Measurements from ENCODE around the gene SPRR2B. TPM values are rescaled to one million over a fixed set of nuclear protein-coding genes. Genes with fewer than 3 reads are reported as not detected.

SPRR2B gene
- total and polyA plus RNA-seq, 10 of the 15 experiments (the other 5 are each of a cell fraction or from before 2014, with no cell fraction given) = not detected

- H4K20me1 ChIP-seq (ENCODE audit: control insufficient read depth, insufficient read depth) = no peaks in the 10 kb centered on the region
- H3K79me2 ChIP-seq (ENCODE audit: control insufficient read depth, insufficient read depth, low read length) = no peaks in the 10 kb centered on the region
- POLR2A ChIA-PET = no interaction called here
- SMC1A ChIA-PET (ENCODE audit: uncharacterized antibody, unreplicated experiment) = no interaction called here
- no peak overlapping the region for H3K27ac ChIP-seq (ENCODE audit: control insufficient read depth, insufficient read depth)
- in situ Hi-C loops (cut with MboI) = no loop called here
- H3K4me3 ChIP-seq = no peak overlapping the region
- H3K9ac ChIP-seq (ENCODE audit: control insufficient read depth, insufficient read depth, low read length) = no peak overlapping the region
- RAD21 ChIA-PET (ENCODE audit: unreplicated experiment) = no interaction called here
- DNase-seq (ENCODE audit: low read depth, low spot score) (no peak), ATAC-seq (no peak), FAIRE-seq (no peak)
- H3K27me3 ChIP-seq (replicated peaks in 1 of 2; ENCODE audit: control insufficient read depth in 2 of 2, insufficient read depth in 2 of 2, low read length in 1 of 2) = no peaks in the 10 kb centered on the region
- no TSS peak for BruUV-seq (replicated peaks)
- H3K36me3 ChIP-seq (ENCODE audit: control insufficient read depth in 2 of 2, insufficient read depth in 2 of 2, low read length in 1 of 2) = no peaks in the 10 kb centered on the region
- CTCF ChIA-PET = no interaction called here
- H2AFZ ChIP-seq (ENCODE audit: control insufficient read depth, low read depth, low read length) = no peak overlapping the region
- TF ChIP-seq, protein P1, sequence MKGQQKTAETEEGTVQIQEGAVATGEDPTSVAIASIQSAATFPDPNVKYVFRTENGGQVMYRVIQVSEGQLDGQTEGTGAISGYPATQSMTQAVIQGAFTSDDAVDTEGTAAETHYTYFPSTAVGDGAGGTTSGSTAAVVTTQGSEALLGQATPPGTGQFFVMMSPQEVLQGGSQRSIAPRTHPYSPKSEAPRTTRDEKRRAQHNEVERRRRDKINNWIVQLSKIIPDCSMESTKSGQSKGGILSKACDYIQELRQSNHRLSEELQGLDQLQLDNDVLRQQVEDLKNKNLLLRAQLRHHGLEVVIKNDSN (IDR thresholded peaks at IDR 0.05; ENCODE audit: borderline replicate concordance, extremely low read length, insufficient read depth, low read depth, low read length) = no peak
- TF ChIP-seq TCF12 (IDR thresholded peaks at IDR 0.05; ENCODE audit: low read depth, low read length) = no peak
- TF ChIP-seq ZNF207 (IDR thresholded peaks at IDR 0.05; ENCODE audit: borderline replicate concordance) = no peak
- TF ChIP-seq CHD1 (IDR thresholded peaks at IDR 0.05; ENCODE audit: low read depth, low read length) = no peak
- TF ChIP-seq POLR2AphosphoS5 (IDR thresholded peaks at IDR 0.05; ENCODE audit: low read length) = no peak
- TF ChIP-seq ELK1 (IDR thresholded peaks at IDR 0.05; ENCODE audit: low read depth, low read length) = no peak
- TF ChIP-seq DPF2 (IDR thresholded peaks at IDR 0.05) = no peak
- TF ChIP-seq, protein P2, sequence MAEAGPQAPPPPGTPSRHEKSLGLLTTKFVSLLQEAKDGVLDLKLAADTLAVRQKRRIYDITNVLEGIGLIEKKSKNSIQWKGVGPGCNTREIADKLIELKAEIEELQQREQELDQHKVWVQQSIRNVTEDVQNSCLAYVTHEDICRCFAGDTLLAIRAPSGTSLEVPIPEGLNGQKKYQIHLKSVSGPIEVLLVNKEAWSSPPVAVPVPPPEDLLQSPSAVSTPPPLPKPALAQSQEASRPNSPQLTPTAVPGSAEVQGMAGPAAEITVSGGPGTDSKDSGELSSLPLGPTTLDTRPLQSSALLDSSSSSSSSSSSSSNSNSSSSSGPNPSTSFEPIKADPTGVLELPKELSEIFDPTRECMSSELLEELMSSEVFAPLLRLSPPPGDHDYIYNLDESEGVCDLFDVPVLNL (IDR thresholded peaks at IDR 0.05; ENCODE audit: low read depth, low read length) = no peak
- TF ChIP-seq SP1 (IDR thresholded peaks at IDR 0.05; ENCODE audit: low read depth, low read length) = no peak
- no peak for TF ChIP-seq MEF2A (IDR thresholded peaks at IDR 0.05; ENCODE audit: insufficient read depth, low read depth, low read length)
- no peak for TF ChIP-seq CREM (IDR thresholded peaks at IDR 0.05; ENCODE audit: low read depth)
- TF ChIP-seq GATAD2B (conservative IDR thresholded peaks at IDR 0.05; ENCODE audit: low read depth) = no peak
- intact Hi-C loops (cut with micrococcal nuclease; ENCODE audit: unreplicated experiment) = no loop called here
- no peaks in the 10 kb centered on the region for H3K9me3 ChIP-seq (replicated peaks; ENCODE audit: control insufficient read depth, insufficient read depth, low read length)
- H3K4me2 ChIP-seq (ENCODE audit: control insufficient read depth, insufficient read depth) = no peak overlapping the region
- WGBS (ENCODE audit: insufficient coverage, insufficient replicate concordance, low lambda C conversion rate, missing lambda C conversion rate) = 34% methylated on average over 5 of the region's 5 CpGs
- H3K4me1 ChIP-seq (ENCODE audit: control insufficient read depth, insufficient read depth, low read length) = no peaks in the 10 kb centered on the region
These were observed 28.8 kb upstream of the SPRR2B start for GRCh38 chr1:153100245-153100644.
